ENCODE measurements around the gene CADM3.

CADM3 gene, protein sequence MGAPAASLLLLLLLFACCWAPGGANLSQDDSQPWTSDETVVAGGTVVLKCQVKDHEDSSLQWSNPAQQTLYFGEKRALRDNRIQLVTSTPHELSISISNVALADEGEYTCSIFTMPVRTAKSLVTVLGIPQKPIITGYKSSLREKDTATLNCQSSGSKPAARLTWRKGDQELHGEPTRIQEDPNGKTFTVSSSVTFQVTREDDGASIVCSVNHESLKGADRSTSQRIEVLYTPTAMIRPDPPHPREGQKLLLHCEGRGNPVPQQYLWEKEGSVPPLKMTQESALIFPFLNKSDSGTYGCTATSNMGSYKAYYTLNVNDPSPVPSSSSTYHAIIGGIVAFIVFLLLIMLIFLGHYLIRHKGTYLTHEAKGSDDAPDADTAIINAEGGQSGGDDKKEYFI

DNA sequence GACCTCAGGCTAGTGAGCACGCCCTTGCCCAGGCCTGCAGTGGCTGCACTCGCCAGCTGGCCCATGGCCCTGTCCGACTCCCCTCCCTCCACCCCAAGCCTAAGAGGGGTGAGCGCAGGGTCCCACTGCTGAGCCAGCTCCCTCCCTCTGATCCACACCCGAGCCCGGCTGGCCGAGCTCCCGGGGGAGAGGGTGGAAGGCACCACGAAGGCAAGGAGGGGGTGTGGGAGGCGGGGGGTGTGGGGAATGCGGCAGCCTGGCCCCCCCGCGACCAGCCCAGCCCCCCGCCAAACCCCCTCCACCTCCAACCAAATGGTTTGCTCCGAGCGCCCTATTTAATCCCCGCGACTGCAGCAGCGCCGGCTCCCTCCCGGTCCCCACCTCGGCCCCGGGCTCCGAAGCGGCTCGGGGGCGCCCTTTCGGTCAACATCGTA, at the start of gene CADM3:
Gene CADM3, plus strand, starts transcription at position 362 of the 434 bp plus-strand sequence. CDS start 151 bp downstream, outside the sequence.
- DNase-seq (ENCODE audit: low spot score), result peak; percentile 97

DNA sequence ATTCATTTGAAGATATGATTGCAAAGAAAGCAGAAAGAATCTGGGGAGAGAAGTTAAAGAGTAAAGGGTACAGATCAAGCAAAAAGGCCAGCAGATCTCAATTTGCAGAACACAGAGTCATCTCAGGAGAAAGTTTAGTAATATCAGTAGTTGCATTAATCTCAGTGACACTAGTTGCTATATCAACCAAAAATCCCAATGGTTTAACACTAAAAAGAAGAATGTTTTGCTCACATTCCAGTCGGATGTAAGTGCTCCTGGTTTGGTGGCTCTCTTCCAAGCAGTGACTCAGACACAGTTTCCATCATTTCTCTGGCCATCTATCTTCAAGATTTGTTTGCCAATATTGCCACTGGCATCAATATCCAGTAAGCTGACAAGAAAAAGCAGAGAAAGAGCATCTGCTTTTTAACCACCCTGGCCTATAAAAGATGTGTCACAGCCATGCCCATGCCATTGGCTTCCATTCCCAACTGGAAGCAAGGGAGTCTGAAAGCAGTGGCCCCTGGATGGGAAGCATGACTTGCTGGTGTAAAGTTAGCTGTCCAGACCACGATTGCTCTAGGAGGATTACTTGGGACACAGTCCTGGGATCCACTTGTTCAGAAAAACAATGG, 49.3 kb upstream of the CADM3 start:
- no peak for DNase-seq (ENCODE audit: low spot score)

DNA sequence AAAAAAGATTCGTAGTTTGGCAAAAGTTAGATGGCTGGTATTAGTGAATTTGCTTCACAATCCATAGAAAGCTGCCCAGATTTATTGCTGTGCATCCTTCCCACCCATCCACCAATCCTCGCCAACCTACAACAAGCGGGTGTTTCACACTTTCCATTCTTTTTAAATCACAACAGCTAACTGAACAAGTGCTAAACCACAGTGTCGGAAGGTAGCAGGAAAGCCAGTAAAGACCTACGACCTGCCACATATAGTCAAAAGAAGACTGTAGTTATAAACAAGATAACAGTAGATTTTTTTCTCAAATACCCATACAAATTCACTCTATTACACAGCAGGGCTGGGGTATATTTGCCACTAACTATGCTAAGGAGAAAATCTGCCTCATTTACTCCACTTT, 47.8 kb upstream of the CADM3 start:
- no peak for DNase-seq (ENCODE audit: low spot score)

DNA sequence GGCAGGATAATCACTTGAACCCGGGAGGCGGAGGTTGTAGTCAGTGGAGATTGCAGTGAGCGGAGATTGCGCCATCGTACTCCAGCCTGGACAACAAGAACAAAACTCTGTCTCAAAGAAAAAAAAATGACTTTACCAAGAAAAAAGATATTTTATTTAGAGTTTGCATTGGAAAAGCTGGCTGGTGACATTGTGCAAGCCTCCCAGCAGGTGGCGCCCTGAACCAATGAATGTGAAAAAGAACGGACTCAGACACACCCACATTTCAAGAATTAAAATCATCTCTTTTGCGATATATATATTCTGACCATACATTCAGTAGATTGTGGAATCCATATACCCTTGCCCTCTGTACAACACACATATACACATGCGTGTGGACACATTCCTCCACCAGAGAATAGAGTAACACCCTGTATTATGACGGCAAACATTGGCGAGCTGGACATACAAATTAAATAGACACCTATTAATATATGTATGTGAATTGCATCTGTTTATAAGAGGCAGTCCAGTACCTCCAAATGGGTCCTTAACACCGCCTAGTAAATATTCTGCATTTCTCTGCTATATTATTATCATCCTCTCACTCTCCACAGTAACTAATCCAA, 39.0 kb upstream of the CADM3 start:
- peak; percentile 76 for DNase-seq (ENCODE audit: low spot score)

DNA sequence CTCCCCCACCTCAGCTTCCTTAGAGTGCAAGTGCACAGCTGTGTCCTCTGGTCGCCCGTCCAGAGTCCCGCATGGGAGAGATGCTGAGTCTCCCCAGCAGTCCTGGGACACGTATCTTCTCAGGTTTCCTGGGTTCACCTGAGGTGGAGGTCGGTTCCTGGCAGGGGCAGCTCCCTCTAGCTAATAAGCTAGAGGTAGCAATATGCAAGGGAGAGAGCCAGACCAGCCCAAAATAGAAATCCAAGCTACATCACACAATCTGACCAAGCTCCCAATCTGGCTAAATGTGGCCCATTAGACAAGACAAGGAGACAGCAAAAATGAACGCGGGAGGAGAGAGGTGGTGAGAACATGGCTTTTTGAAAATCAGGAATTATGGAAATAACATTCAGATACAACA, 30.9 kb upstream of the CADM3 start:
- DNase-seq (ENCODE audit: low spot score), result no peak

DNA sequence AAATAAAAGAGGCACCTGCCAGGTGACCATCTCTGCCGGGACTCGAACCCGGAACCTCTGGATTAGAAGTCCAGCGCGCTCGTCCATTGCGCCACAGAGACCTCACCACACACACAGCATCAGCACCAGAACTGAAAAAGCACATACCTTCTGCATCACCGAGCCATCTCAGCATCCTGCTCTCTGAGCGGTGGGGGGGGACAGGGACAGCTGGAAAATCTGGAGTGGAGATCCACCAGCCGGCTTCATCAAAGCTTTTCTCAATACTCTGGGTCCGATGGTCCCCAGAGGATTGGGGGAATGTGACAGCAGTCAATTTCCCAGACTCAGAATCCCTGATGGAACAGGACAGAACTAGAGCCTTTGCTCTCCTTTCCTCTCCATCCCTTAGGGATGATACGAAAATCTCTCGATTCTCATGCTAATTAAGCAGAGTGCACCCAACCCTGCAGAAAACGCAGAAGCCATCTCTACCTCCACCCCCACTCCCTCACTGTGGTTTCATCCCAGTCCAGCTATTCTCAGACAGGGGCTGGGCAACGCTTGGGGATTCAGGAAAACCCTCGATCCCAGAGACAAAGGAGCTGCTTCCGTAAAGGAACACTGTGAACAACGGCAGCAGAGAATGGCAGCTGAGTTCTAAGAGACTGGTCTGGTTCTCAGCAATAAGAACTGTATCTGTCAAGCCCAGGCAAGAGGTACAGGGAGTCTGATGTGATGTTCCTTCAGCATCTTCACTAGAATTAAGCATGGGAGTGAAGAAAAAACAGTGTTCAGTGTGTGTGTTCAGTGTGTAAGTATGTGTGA, 29.6 kb upstream of the CADM3 start:
- DNase-seq (ENCODE audit: low spot score), result peak; percentile 63

DNA sequence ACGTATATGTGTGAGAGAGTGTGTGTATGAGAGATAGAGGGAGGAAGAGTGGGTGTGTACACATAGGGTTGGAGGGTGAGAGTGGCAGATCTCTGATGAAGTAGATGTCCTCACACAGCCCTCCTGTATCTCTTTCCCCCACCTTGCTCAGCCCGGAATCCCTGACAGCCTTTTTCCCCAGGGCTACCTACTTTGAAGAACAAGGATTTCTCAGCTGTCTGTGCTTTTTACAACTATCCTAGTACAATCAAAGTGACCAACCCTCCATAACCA, 29.1 kb upstream of the CADM3 start:
- DNase-seq (ENCODE audit: low spot score), result no peak

DNA sequence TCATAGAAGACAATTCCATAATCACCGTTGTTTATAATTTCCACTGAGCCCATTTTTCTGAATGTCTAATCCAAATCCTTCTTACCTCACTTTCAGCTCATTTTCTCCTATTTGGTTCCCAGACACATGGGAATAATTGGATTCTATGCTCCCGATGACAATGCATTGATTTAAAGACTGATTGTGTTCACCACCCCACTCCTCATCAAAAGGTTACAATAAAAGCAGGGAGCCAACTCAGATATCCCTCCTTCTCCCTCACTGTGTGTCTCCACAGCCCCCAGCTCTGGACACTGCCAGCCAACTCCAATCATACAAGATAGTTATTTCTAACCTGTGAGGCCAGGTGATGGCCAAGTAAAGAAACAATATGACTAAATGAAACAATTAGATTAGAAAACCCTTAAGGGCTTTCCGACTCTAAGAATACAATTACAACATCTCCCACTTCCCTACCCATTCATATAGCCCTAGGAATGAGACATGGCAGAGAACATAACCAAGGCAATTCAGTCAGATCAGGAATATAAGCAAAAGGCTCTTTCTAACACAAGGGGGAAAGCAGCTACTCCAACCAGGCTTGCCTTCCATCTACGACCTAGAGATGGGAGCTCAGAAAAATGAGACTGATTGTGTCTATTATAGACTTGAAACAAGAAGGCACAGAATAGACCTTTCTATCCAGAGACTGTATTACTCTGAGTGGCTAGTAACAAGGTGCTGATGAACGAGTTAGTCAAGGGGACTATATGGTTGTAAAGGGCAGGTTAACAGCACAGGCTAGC, 28.5 kb upstream of the CADM3 start:
- no peak for DNase-seq (ENCODE audit: low spot score)

DNA sequence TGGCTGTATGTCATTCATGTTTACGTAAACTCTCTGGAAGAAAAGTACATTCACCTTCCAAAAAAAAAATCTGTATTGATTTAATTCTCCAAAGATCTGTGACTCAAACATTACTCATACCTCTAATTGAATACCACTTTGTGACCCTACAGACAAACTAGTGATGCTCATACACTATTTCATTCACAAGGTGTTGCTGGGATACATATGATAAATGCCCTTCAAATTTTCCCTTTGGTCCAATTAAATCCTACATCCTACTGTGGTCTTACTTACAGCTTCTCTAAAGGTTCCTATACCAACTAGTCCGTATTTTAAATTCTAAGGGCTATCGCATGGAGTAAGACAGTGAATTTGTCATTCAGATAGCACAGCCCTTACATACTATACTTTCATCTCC, 26.8 kb upstream of the CADM3 start:
- DNase-seq (ENCODE audit: low spot score), result no peak

DNA sequence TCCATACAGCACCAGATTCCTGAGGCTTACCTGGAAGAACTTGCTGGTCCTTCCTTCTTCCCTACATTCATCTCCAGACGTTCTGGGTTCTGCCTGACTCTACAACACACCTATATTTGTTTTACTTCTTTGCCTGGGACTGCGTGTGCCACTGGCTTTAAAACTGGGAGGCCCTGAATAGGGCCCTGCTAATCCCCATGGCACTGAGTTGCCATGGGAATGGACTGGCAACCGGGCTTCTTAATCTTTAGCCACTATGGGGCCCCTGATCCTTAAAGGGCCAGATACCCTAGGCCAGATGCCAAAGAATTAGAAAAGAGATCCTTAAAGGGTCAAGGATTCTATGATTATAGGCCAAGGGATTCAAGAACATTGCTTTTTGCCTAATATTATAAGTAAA, 24.4 kb upstream of the CADM3 start:
- DNase-seq (ENCODE audit: low spot score), result peak; percentile 85

DNA sequence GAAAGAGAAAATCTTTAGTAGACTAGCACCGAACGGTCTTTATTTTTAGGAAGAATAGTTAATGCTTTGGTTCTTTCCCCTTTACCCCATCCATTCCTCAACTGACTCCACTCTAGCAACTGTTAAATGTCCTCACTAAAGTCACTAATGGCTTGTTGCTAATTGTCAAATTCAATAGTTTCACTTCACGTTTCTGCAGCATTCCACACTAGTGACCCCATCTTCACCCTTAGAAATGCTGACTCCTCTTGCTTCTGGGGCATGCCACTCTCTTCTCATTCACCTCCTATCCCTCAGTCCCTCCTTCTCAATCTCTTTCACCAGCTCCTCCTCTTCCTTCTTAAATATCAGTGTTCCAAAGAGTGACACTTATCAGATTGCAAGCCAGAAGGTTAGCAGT, 19.4 kb upstream of the CADM3 start:
- no peak for DNase-seq (ENCODE audit: low spot score)

DNA sequence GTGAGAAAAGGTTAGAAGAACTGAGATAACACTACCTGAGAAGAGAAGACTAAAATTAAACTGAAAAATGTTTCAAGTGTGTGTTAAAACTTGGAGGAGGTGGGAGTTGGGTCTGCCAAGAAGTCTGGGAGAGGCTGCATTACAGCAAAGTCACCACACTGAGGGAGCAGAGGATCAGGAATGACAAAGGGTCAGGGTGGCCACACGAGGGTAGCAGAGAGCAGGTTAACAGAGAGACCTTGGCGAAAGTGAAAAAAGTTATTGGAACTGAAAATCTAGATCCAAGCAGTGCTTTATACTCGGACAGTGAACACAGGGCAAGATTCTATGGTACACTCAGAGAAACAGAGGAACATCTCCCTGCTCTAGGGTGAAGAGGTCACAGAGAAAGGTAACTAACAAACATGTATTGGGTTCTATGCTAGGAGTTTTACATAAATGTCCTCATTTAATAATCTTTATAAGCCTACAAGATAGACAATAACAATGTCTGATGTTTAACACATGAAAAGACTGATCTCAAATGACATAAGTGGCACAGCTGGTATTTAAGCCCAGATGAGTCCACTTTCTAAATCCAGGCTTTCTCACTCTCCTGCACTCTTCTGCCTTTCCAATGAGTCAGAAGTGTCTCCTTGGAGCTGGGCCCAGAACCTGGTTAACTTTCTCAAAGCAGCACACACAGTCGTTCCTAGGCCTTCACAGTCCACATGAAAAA, 10.3 kb upstream of the CADM3 start:
- DNase-seq (ENCODE audit: low spot score), result peak; percentile 83

DNA sequence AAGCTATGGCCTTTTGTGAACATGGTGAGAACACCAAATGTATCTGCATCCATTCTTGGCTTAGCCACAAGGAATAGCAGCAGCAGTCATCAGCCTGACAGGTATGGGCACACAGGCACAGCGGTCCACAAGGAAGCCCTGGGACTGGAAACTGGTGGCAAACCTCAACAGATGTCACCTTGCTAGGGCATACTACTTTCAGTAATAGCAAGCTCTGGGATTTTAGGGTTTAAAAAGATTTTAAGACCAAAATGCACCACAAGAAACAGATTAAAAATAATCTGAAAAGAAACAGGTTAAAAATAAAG, 9.7 kb upstream of the CADM3 start:
- no peak for DNase-seq (ENCODE audit: low spot score)

DNA sequence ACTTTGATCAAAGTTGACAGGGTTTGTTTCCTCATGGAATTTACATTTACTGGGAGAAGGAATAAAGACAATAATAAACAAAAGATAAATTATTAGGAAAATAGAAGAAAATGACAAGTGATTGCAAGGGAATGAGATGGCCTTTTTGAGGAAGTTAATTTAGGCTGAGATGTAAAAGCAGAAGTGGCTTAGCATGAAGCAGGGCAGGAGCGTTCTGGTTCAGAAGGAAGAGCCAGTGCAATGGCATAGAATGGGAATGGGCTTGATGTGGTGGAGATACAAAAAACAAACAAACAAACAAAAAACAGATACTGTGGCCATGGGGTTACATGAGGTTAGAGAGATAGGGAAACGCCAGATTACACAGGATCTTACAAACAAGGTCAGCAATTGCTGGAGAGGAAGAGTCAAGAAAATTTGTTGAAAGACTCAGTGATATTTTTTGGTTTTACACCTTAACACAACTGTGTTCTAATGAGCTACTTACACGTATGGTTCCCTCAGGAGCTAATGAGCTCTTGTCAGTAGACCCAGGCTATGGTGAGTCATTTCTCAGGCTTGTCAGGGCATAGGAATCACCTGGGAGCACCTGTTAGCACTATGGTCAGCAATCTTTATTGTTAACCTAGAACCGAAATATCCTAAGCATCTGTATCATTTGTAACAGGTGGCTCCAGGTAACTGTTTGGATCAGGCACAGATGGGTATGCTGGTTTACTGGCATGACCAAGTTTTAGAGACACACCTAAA, 8.7 kb upstream of the CADM3 start:
- no peak for DNase-seq (ENCODE audit: low spot score)

DNA sequence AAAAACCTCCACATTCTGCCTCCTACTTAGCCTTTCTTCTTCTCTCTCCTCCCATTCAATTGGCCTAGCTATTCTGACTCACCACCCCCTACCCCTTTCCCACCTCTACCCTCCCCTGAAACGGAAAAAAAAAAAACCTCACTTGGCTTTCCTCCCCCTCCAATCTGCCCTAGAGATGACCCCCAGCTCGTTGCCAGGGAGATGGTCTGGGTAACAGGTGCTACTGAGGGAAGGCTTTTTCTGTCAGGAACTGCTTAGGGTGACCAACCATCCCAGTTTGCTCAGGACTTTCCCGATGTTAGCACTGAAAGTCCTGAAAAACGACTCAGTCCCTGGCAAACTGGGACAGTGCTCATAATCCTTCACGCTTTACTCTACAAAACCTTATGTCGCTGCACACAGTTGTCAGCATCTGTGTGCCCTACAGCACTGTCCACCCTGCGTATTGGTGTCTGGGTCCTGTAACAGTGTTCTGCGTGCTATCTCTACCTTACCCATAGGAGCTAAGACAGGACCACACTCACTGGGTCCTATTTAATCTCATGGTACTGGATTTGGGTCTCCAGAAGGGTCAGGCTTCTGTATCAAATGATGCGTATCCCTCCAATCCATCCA, 7.7 kb upstream of the CADM3 start:
- no peak for DNase-seq (ENCODE audit: low spot score)

DNA sequence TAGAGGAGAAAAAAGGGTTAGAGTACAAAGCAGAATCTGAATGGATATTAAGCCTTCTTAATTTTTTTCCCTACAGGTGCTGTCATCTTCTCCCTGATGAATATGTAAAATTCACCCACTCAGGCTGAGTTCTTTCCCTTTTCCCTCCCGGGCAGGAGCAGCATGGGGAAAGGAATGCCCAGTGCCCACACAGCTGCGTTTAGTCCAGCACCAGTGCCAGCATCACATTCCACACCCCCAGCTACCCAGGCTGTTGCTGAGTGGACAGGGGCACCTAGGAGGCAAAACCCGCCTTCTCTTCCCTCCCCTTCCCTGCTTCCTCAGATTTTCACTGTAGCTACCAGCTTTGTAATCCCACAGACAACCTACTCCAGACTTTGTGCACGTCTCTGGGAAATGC, 3.4 kb upstream of the CADM3 start:
- no peak for DNase-seq (ENCODE audit: low spot score)

DNA sequence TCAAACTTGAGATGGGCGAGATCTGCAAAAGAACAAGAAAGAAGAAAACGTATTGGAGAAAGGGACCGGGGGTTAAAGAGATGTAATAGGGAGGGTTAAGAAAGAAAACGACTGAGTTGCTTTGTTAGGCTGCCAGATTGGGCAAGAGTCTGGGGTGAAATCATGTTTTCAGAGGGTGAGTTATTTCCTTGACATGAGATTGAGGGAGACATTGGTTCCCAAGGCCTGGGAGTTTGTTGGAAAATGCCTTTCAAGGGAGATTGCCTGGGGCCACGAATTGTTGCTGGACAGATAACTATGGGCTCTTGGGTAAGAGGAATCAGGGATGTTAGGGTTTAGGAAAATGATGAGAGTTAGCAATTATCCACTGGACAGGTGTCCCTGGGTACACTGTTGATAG, 776 bp upstream of the CADM3 start:
- no peak for DNase-seq (ENCODE audit: low spot score)

DNA sequence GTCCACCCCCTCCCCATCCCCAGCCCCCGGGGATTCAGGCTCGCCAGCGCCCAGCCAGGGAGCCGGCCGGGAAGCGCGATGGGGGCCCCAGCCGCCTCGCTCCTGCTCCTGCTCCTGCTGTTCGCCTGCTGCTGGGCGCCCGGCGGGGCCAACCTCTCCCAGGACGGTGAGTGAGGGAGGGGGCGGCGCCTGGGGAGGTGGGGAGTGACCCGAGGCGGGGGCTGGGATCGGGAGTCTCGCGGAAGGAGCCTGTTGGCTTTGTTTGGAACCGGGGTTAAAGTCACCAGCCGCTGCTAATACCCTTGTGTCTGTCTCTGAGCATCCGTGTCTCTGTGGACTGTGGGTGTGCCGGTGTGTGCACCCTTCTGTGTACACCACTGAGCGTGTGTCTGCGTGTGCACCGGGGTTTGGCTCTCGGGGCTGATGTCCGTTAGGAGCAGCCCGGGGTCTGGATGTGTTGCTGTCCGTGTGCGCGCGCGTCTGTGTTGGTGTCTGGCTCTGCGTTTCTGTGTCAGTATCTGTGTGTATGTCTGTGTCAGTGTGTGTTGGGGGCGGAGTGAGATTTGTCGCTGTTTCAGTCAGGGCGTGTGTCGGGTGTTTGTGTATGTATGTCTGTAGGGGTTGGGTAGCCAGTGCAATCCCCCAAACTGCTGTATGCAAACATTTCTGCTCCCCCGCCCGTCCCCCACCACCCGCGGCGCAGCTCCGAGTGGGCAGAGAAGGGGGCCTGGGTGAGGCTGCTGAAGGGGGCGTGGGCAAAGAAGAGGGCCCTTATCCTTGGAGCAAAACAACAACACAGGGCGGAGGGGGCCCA, 480 bp downstream of the CADM3 start:
- DNase-seq (ENCODE audit: low spot score), result no peak

DNA sequence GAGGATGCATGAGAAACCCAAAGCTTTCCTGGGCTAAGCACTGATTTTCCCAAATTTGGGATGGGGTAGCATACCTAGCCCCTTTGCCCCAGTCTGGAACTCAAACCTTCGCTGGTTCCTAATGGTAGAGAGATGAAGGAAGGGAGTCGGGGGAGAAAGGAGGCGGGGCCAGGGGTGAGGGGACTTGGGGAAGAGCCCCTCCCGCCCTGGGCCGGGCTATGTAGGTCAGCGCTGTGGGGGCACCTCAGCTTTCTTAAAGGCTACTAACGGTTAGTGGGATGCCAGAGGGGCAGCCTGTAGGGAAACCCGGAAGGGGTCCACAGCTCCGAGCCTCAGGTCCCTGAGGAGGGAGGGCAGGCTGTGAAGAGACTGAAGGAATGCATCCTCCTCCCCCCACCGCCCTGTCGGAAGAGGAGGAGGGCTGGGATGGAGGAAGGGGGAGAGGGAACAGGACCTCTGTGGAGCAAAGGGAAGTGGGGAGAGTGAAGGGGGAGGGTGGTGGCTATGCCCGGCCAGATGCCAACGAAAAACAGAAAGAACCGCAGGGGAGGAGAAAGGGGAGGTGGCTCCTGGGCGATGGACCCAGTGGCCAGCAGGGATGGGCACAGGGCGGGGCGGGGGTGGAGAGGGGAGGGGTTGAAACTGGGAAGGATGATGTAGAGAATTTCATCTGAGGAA, 1.3 kb downstream of the CADM3 start:
- DNase-seq (ENCODE audit: low spot score), result peak; percentile 58
